ENCODE results near the gene PLEKHO1.
A peak's percentile ranks its signal among the peaks of the same experiment; 100 is the strongest.
"Not testable (repeated sequence)": the region's sequence is repeated elsewhere in the genome, so short reads cannot be mapped to it uniquely, and the experiment has no call there.

The PLEKHO1 gene, protein sequence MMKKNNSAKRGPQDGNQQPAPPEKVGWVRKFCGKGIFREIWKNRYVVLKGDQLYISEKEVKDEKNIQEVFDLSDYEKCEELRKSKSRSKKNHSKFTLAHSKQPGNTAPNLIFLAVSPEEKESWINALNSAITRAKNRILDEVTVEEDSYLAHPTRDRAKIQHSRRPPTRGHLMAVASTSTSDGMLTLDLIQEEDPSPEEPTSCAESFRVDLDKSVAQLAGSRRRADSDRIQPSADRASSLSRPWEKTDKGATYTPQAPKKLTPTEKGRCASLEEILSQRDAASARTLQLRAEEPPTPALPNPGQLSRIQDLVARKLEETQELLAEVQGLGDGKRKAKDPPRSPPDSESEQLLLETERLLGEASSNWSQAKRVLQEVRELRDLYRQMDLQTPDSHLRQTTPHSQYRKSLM

DNA sequence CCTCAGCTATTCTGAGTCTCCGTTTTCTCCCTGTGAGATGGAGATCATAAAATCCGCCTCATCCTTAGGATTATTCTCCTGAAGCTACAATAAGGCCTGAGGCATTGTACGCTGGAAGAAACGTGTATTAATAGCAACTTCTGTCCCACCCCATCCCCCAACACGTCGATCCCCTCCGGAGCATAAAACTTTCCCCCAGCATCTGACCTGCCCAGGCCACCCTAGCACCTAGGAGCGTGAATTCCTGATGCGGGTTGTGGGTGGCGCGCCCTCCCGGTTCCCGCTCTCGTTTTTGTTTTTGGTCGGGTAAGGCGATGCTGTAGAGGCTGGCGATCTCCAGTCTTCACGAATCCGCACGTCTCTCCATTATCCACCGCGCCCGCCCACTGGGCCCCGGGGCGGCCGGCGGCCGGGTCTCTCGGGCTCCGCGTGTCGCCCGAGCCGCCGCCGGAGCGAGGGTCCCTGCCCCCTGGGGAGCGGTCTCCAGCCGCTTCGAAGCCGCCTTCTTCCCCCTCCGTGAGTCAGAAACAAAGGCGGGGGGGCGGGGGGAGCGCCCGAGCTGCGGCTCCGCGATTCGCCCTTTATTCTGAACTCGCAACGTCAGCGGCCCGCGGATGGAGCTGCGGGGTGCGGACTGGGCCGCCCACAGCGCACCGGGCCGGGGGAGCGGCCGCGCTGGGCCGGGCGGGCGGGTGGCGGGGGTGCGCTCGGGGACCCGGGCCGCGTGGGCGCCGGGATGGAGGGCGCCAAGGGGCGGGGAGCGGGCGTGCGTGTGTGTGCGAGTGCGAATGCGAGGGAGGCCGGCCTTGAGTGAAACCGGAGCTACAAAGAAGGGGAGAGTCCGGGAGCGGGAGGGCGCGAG is at the start of gene PLEKHO1:
Gene PLEKHO1, plus strand, starts transcription at position 646 of the 862 bp plus-strand sequence. CDS start 342 bp downstream, outside the sequence.
- peak; percentile 75 for DNase-seq

GRCh38 chr1:150102986-150103385 is 46.7 kb upstream of the PLEKHO1 start:
- peak; percentile 2 for DNase-seq

GRCh38 chr1:150106341-150106740 is 43.4 kb upstream of the PLEKHO1 start:
- no peak for DNase-seq

- no peak for DNase-seq
Observed at GRCh38 chr1:150109586-150109985, 40.1 kb upstream of the PLEKHO1 start.

DNA sequence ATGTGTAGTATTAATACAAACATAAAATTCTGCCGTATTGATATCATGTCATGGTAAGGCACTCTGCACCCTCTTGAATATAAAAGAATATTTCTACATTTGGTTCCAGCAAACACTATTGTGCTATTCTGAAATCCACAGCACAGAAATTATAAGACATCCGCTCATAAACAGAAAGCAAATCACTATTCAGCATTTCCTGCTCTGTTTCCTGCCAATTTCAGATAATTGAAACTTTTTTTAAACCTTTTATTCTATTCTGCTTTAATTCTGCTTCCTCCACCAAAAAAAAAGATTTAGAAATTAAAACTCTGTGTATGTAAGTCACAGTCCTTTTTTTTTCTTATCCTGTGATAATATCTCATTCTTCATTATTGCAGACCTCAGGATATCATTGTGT is 39.6 kb upstream of the PLEKHO1 start:
- DNase-seq, result no peak

GRCh38 chr1:150111670-150112069 is 38.0 kb upstream of the PLEKHO1 start:
- DNase-seq, result no peak

- DNase-seq, result no peak
Observed at GRCh38 chr1:150115121-150115520, 34.6 kb upstream of the PLEKHO1 start.

- no peak for DNase-seq
Observed at GRCh38 chr1:150118716-150119115, 31.0 kb upstream of the PLEKHO1 start.

DNA sequence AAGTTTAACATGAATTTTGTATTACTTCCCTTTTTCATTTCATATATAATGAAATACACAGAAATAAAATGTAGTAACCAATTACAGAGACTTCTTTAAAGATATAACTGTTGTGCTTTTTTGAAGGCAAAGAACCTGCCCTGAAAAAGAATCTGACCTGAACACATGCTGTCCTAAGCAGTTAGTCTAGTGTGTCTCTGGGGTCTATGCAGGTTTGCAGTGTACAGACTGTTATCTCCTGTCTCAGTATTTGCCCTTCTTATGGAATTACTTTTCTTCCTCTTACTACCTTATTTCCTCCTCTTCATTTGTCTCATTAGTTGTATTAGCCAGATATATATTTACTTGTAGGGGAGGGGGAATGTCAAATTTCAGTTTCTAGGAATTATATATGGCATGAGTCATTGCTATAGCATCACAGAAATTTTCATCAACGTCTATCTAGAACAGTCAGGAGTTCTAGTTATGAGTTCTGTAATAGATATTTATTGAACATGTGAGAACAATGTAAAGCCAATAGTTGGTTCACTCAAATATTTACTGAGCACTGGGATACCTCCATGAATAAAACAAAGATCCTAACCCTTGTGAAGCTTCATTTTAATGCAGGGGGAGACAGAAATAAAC is 28.4 kb upstream of the PLEKHO1 start:
- DNase-seq, result no peak

GRCh38 chr1:150126811-150127210 is 22.9 kb upstream of the PLEKHO1 start:
- no peak for DNase-seq

- no peak for DNase-seq
Observed at GRCh38 chr1:150127464-150127863, 22.3 kb upstream of the PLEKHO1 start.

DNA sequence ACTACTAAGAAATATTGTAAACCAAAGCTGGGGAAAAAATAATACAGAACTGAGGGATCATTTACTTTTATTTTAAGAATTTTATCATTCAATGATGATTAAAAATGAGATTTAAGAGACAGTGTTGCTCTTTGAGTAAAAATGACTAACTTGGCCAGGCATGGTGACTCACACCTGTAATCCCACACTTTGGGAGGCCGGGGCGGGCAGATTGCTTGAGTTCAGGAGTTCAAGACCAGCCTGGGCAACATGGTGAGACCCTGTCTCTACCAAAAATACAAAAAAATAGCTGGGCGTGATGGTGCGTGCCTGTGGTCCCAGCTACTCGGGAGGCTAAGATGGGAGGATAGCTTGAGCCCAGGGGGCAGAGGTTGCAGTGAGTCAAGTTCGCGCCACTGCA is 21.8 kb upstream of the PLEKHO1 start:
- no peak for DNase-seq

GRCh38 chr1:150132372-150132771 is 17.3 kb upstream of the PLEKHO1 start:
- DNase-seq, result no peak

GRCh38 chr1:150134537-150134936 is 15.2 kb upstream of the PLEKHO1 start:
- DNase-seq, result no peak

DNA sequence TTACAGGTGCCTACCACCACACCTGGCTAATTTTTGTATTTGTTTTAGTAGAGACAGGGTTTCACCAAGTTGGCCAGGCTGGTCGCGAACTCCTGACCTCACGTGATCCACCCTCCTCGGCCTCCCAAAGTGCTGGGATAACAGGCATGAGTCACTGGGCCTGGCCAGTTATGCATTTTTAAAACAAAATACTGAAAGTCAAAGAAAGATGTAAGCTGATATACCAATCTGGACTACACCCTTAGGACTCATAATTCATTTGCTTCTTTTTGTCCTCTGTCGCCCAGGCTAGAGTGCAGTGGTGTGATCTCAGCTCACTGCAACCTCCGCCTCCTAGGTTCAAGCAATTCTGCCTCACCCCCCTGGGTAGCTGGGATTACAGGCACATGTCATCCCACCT is 14.3 kb upstream of the PLEKHO1 start:
- DNase-seq, result not testable (repeated sequence)

- DNase-seq, result no peak
Observed at GRCh38 chr1:150138044-150138443, 11.7 kb upstream of the PLEKHO1 start.

DNA sequence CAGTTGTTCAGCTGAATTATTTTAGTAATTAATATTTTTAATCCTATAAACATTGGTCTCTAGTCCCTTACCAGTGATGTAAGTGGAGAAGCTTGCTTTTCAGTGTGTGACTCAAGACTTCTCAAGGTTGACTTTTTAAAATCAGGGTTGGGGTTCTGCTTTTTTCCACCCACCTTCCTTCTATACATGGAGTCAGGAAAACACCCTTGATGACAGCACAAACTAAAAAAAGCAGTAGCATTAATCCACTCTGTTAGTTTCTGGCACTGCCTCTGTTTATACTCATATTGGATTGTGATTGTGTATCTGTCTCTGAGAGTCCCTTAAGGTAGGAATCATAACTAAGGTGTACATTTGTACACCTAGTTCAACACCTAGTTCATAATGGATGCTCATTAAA is 8.3 kb upstream of the PLEKHO1 start:
- DNase-seq, result no peak

DNA sequence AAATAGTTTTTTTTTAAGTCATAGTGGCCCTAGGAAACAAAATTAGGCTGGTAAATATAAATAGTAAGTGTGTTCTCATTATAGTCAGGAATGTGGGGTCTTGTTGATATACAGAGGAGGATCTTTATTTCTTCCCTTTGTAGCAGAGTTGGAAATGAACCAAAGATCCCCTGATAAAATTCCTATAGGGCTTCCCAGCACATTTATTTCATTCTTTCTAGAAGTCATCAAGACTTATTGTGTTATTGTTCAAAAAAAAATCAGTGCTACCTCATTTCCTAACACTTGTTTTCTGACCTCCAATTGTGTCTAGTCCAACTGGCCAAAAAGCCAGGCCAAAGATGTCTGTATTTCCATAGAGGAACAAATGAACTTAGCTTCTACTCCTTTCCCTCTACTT is 7.6 kb upstream of the PLEKHO1 start:
- DNase-seq, result no peak

DNA sequence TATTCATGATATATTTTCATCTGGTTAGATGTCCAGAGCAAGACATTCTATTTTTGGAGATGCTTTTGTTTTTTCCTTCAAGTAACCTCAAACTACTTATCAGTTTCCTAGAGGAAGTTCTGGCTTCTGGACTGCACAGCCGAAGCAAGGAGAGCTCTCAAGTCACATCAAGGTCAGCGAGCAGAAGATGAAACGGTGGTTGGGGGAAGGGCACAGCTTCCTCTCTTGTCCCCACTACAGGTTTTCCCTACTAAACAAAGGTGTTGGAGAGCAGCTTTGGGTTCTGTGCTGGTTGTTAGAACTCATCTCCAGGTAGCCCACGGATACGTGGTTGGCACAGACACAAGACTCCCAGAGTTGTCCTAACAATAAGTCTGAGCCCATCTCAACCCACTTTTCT is 5.1 kb upstream of the PLEKHO1 start:
- DNase-seq, result no peak

- not testable (repeated sequence) for DNase-seq
Observed at GRCh38 chr1:150146016-150146415, 3.7 kb upstream of the PLEKHO1 start.

DNA sequence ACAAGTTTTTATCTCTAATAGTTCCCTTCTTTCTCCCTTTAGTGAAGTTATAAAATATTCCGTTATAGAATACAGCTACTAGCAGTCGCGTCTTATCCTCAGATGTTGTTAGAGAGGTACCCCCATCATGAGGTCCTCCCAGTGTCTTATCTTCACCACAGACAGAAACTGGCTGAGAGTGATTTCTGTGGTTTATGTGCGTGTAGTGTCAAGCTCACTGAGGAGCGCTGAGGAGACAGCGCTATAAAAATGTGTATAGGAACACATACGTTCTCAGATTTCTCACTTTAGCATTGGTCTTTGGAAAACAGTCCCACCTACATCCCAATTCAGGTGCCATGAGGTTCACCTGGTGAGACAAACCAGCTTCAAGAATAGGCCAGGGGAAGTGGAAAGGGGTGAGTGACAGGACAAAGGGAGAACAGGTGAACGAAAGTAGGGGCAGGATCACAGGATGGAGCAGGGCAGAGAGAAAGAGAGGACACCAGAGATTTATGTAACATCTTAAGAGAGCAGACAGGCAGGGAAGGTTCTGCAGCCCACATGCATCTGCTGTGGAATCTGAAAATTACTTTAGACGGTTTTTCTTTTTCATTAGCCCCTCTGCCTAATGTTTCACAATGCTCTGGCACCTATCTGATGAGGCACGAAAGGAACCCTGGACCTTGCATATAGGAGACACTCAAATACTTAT is 2.7 kb upstream of the PLEKHO1 start:
- DNase-seq, result no peak

DNA sequence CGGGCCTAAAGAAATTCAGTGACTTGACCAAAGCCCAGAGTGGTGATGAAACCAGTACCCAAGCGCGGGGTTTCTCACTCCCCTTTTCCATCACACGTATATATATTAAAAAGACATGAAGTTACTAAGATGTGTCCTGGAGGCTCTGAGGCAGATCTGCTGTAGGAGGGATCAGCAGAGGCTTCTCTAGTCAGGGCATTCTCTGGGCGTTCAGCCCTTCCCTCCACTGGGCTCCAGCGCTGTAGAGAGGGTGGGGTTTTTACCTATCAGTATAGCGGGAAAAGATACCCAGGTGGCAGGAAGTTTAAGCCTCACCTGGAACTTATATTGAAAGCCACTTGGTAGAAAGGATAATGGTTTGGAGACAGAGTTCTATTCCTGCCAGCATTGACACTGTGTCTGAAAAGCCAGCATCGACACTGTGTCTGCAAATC is 862 bp upstream of the PLEKHO1 start:
- no peak for DNase-seq
